Stomach (tissue), 4 donors: ENCODE data around the gene RNF166.

Source experiments
- CTCF ChIP-seq, 7 experiments: fragments of 450-650 bp in 4 of 7; fragments of 200-600 bp in 3 of 7; sonication (generic) in 3 of 7; IDR thresholded peaks; one replicate each; pipeline ENCODE4 v1.5.1; 2016 to 2019; ENCODE audit warnings: antibody characterized with exemption in 7 of 7, control low read depth in 2 of 7, mild to moderate bottlenecking in 1 of 7
- EP300 ChIP-seq: sonication (generic); formaldehyde crosslinking; IDR thresholded peaks from one replicate; pipeline ENCODE4 v1.6.1; 2017; ENCODE audit warnings: antibody characterized with exemption
- POLR2A ChIP-seq, 4 donors: fragments of 450-650 bp; IDR thresholded peaks; one replicate each; pipeline ENCODE4 v1.6.1; 2016; ENCODE audit warnings: antibody characterized with exemption in 4 of 4, control low read depth in 2 of 4, mild to moderate bottlenecking in 1 of 4, moderate library complexity in 1 of 4
- POLR2AphosphoS5 ChIP-seq, 3 donors: sonication (generic); formaldehyde crosslinking; IDR thresholded peaks; one replicate each; pipeline ENCODE4 v1.6.1; 2016; ENCODE audit warnings: antibody characterized with exemption in 3 of 3

GRCh38 chr16:88750854-88751253, 44.6 kb upstream of the RNF166 start:
- TF ChIP-seq POLR2AphosphoS5 (IDR thresholded peaks at IDR 0.05) = no peak
- no peak for TF ChIP-seq POLR2A (IDR thresholded peaks at IDR 0.05)
- no peak for TF ChIP-seq EP300
- no peak for TF ChIP-seq CTCF (IDR thresholded peaks at IDR 0.05)
